HUES6 (cell line): Measurements from ENCODE around the gene BEND6.
"Not testable (repeated sequence)": the region's sequence is repeated elsewhere in the genome, so short reads cannot be mapped to it uniquely, and the experiment has no call there.

Experiments used
- H3K27ac ChIP-seq: 2 replicates; pipeline ENCODE4 v1.7.0; 2013; ENCODE audit warnings: low read depth, mild to moderate bottlenecking, low read length, inconsistent platforms
- H3K27me3 ChIP-seq: 2 replicates; pipeline ENCODE4 v1.6.1; 2013; ENCODE audit warnings: low read length; ENCODE audit not compliant: control insufficient read depth, insufficient read depth
- H3K36me3 ChIP-seq: 2 replicates; pipeline ENCODE4 v1.6.1; 2013; ENCODE audit warnings: low read length; ENCODE audit not compliant: control insufficient read depth, insufficient read depth
- H3K4me1 ChIP-seq: 2 replicates; pipeline ENCODE4 v1.6.1; 2013; ENCODE audit warnings: low read length; ENCODE audit not compliant: control insufficient read depth, insufficient read depth
- H3K4me3 ChIP-seq: 2 replicates; pipeline ENCODE4 v1.5.1; 2013; ENCODE audit warnings: low read depth, low read length
- H3K9ac ChIP-seq: one replicate; pipeline ENCODE4 v1.6.1; 2013; ENCODE audit warnings: mild to moderate bottlenecking, low read length
- H3K9me3 ChIP-seq: 2 replicates; pipeline ENCODE4 v1.6.1; 2013; ENCODE audit warnings: low read depth, low read length; ENCODE audit not compliant: control insufficient read depth, insufficient read depth

Gene BEND6

DNA sequence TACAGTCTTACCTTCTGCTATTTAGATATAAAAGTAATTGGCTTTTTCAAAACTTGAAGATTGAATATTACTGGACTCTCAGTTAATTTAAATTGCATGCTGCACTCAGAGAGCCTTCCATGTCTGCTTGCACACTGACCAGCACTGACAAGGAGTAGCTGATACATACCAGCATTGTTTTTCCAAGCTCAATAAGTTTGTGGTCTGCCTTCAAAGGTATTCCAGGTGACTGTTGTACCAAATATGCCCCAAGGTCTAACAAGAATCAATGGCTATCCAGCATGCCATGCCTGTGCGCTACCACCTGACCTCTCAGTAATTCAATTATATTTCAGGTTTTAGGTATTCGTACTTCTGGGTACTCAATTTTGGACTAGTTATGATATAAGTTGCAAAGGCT lies 30.0 kb downstream of the BEND6 start:
- no peaks in the 10 kb centered on the region for H3K9me3 ChIP-seq
- H3K36me3 ChIP-seq: no peaks in the 10 kb centered on the region
- no peaks in the 10 kb centered on the region for H3K4me1 ChIP-seq
- no peak overlapping the region for H3K27ac ChIP-seq
- no peaks in the 10 kb centered on the region for H3K27me3 ChIP-seq
- H3K9ac ChIP-seq: no peak overlapping the region
- no peak overlapping the region for H3K4me3 ChIP-seq

DNA sequence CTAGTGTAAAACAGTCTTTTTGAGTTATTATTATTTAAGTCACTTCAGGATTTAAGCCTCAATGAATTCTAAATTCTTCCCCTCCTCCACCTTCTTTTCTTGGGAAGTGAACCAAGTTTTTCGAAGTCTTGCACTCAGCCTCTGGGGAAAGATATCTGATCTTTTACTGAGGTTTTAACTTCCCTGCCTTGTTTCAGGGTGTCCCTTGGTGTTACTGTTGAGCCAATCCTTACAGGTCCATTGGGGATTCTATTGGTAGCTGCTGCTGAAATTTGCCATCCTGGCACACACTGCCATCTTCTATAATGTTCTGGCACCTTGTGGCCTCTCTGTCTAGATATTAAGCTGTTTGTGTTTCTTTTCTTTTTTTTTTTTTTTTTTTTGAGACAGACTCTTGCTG lies 31.7 kb downstream of the BEND6 start:
- H3K4me3 ChIP-seq: no peak overlapping the region
- H3K9me3 ChIP-seq: no peaks in the 10 kb centered on the region
- H3K4me1 ChIP-seq: no peaks in the 10 kb centered on the region
- no peak overlapping the region for H3K9ac ChIP-seq
- H3K27me3 ChIP-seq: no peaks in the 10 kb centered on the region
- no peak overlapping the region for H3K27ac ChIP-seq
- no peaks in the 10 kb centered on the region for H3K36me3 ChIP-seq

DNA sequence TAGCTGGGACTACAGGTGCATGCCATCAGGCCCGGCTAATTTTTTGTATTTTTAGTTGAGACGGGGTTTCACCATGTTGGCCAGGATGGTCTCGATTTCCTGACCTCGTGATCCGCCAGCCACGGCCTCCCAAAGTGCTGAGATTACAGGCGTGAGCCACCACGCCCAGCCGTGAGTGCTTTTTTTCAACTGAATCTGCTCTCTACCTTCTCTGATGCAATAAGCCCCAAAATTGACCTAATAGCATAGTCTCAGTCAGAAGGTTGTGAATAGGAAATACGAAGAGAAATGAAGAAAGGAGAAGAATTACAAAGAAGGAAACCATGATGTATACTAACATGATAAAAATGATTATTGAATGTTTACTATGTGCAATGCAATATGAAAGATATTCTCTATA lies 33.2 kb downstream of the BEND6 start:
- no peak overlapping the region for H3K27ac ChIP-seq

DNA sequence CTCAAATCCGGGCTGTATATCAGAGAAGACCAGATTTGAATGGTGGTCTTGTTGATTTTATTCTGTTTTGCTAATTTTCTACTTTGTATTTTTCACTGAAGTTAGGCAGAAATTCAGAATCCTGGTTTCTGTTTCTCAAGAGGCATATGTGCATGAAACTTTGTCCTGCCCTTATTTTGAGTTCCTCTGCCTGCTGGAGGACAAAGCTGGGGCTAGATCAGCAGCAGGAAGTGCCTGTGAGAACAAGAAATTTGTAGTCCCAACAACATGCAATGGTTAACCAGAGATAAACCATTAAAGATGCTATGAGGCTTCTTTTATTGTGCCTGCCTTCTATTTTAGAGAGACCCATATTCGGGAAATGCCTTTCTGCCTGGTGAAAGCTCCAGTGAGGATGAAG lies 37.1 kb downstream of the BEND6 start:
- Histone ChIP-seq H3K9me3 (no peaks in the 10 kb centered on the region), H3K27ac (no peak overlapping the region), H3K27me3 (no peaks in the 10 kb centered on the region)

More for the DNA sequence above, 33.2 kb downstream of the BEND6 start:
- no peaks in the 10 kb centered on the region for H3K36me3 ChIP-seq
- H3K4me3 ChIP-seq: no peak overlapping the region
- no peaks in the 10 kb centered on the region for H3K27me3 ChIP-seq
- no peaks in the 10 kb centered on the region for H3K9me3 ChIP-seq
- no peak overlapping the region for H3K9ac ChIP-seq
- no peaks in the 10 kb centered on the region for H3K4me1 ChIP-seq

DNA sequence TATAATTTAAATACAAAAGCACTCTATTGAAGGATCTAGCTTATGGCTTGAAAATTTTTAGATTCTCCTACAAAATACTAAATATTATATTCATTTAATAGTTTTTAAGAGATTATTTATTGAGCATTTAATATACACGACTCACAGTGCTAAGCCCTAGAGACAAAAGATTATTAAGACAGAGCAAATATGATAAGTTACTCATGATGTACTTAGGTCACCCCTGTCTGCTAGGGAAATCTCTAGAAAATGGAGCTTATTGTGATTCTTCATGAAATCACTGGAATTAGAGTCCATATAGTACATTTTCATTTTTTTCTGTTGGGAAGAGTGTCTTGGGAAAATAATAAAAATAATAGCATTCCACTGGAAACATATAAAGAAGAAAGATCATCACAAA lies 37.8 kb downstream of the BEND6 start:
- Histone ChIP-seq H3K27me3 (no peaks in the 10 kb centered on the region), H3K4me3 (no peak overlapping the region), H3K9me3 (no peaks in the 10 kb centered on the region), H3K4me1 (no peaks in the 10 kb centered on the region), H3K27ac (no peak overlapping the region), H3K9ac (no peak overlapping the region), H3K36me3 (no peaks in the 10 kb centered on the region)

More for the DNA sequence above, 37.1 kb downstream of the BEND6 start:
- Histone ChIP-seq H3K9ac (no peak overlapping the region), H3K4me1 (no peaks in the 10 kb centered on the region), H3K4me3 (no peak overlapping the region), H3K36me3 (no peaks in the 10 kb centered on the region)

DNA sequence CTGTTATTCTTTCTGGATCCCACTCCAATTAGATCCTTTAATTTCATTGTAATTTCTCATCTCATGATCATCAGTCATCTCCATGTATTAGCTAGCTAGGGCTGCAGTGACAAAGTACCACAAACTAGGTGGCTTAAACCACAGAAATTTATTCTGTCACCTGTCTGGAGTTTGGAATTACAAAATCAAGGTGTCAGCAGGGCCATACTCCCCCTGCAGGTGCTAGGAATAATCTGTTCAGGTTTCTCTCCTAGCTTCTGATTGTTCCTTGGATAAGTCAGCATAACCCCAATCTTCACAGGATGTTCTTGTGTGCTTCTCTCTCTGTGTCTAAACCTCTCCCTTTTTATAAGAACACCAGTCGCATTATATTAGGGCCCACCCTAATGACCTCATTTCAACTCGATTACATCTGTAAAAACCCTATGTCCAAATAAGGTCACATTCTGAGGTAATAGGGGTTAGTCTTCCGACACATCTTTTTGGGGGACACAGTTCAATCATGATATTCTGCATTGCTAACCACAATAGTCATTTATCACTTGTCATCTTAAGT lies 40.5 kb downstream of the BEND6 start:
- Histone ChIP-seq H3K27me3 (no peaks in the 10 kb centered on the region), H3K4me3 (no peak overlapping the region), H3K9ac (no peak overlapping the region), H3K27ac (no peak overlapping the region), H3K9me3 (peaks cover 9% of the 10 kb centered on the region), H3K4me1 (no peaks in the 10 kb centered on the region), H3K36me3 (no peaks in the 10 kb centered on the region)

DNA sequence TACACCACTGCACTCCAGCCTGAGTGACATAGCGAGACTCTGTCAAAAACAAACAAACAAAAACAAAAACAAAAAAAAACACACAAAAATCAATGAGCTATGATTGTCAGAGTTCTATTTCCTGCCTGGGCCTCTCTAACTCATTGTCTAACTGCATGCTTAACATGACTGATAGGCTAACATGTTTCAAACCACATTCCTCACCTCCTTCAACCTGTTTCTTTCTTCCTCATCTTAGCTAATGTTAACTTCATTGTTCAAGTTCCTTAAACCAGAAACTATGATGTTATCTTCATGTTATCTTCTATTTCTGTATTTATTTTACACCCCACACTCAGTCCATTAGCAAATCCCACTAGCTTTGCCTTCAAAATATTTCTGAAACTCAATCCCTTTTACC lies 41.5 kb downstream of the BEND6 start:
- no peaks in the 10 kb centered on the region for H3K27me3 ChIP-seq
- H3K4me1 ChIP-seq: no peaks in the 10 kb centered on the region
- peaks cover 9% of the 10 kb centered on the region for H3K9me3 ChIP-seq
- H3K9ac ChIP-seq: no peak overlapping the region
- H3K36me3 ChIP-seq: no peaks in the 10 kb centered on the region
- no peak overlapping the region for H3K27ac ChIP-seq
- no peak overlapping the region for H3K4me3 ChIP-seq

DNA sequence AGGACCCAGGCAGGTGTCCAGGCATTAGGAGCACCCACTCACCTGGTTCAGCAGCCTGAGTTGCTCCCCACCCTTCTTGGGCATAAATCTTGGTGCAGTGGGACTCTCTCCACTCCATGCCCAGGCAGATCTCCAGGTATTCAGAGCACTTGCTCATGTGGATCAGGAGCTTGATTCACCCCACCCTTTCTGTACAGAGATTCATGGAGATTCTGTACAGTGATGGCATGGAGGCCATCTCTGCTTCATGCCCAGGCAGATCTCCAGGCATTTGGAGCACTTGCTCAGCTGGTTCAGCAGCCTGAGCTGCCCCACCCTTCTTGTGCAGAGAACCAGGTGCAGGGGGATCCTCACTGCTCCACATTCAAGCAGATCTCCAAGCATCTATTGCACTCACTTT lies 44.1 kb downstream of the BEND6 start:
- Histone ChIP-seq H3K9me3 (peaks cover 9% of the 10 kb centered on the region), H3K4me1 (no peaks in the 10 kb centered on the region), H3K36me3 (no peaks in the 10 kb centered on the region), H3K4me3 (no peak overlapping the region), H3K27me3 (no peaks in the 10 kb centered on the region), H3K9ac (no peak overlapping the region), H3K27ac (no peak overlapping the region)

DNA sequence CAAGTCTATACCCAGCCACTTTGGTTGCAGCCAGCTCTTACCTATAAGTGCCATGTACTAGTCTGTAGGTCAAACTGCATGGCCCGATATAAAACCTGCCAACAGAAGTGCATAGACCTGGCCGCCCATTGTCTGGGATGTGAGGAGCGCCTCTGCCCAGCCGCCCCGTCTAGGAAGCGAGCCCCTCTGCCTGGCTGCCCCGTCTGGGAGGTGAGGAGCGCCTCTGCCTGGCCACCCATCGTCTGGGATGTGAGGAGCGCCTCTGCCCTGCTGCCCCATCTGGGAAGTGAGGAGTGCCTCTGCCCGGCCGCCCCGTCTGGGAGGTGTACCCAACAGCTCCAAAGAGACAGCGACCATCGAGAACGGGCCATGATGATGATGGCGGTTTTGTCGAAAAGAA lies 44.8 kb downstream of the BEND6 start:
- H3K4me1 ChIP-seq, H3K4me3 ChIP-seq, H3K9ac ChIP-seq, H3K36me3 ChIP-seq, H3K27ac ChIP-seq, H3K27me3 ChIP-seq, H3K9me3 ChIP-seq: not testable (repeated sequence)

DNA sequence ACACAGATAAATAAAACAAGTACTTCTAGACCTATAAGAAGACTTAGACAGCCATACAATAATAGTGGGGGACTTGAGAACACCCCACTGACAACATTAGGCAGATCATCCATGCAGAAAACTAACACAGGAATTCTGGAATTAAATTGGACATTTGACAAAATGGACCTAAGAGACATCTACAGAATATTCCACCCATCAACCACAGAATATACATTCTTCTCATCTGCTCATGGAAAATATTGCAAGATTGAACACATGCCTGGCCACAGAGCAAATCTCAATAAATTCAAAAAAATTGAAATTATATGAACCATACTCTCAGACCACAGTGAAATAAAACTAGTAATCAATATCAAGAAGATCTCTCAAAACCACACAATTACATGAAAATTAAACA lies 47.3 kb downstream of the BEND6 start:
- Histone ChIP-seq H3K4me1 (no peaks in the 10 kb centered on the region), H3K9me3 (peaks cover 9% of the 10 kb centered on the region), H3K9ac (no peak overlapping the region), H3K27me3 (no peaks in the 10 kb centered on the region), H3K4me3 (no peak overlapping the region), H3K27ac (no peak overlapping the region), H3K36me3 (no peaks in the 10 kb centered on the region)

DNA sequence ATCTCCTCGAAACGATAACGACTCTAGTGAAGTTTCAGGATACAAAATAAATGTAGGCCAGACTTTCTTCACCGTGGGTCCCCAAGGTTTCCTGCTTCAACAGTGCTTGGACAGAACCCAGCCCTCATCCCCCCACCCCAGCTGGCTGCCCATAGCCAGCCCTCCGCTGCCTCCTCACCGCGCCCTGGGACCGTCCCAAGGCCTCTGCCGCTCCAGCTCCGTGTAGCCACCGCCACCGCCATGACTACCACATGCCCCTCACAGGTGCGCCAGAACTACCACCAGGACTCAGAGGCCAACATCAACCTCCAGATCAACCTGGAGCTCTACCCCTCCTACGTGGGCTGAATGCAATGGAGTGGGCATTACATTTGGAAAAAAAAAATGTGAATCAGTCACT lies 49.4 kb downstream of the BEND6 start:
- no peaks in the 10 kb centered on the region for H3K27me3 ChIP-seq
- H3K4me1 ChIP-seq: no peaks in the 10 kb centered on the region
- H3K27ac ChIP-seq: no peak overlapping the region
- no peak overlapping the region for H3K9ac ChIP-seq
- H3K36me3 ChIP-seq: no peaks in the 10 kb centered on the region
- peaks cover 4% of the 10 kb centered on the region for H3K9me3 ChIP-seq
- no peak overlapping the region for H3K4me3 ChIP-seq

DNA sequence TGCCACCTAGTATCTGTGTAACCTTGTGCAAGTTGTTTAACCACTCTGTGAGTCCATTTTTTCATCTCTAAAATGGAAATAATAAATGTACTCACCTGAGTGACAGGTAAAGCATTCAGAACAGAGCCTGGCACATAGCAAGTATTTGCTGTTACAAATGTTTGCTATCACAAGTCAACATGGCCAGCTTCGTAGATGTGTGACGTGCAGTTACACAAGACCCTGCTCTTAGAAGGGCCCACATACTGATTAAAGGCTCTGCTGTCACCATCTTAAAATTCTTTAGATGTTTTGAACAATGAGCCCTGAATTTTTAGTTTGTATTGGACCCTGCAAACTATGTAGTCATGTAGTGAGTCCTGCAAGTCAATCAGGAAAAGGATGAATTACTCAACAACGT lies 51.2 kb downstream of the BEND6 start:
- H3K4me1 ChIP-seq: no peaks in the 10 kb centered on the region
- no peaks in the 10 kb centered on the region for H3K27me3 ChIP-seq
- H3K9ac ChIP-seq: no peak overlapping the region
- no peaks in the 10 kb centered on the region for H3K36me3 ChIP-seq
- H3K9me3 ChIP-seq: no peaks in the 10 kb centered on the region
- no peak overlapping the region for H3K27ac ChIP-seq
- no peak overlapping the region for H3K4me3 ChIP-seq
